H1 (cell line): ENCODE results near the gene PBOV1. TPM values are rescaled to one million over a fixed set of nuclear protein-coding genes. Genes with fewer than 3 reads are reported as not detected.
"Not testable (repeated sequence)": the region's sequence is repeated elsewhere in the genome, so short reads cannot be mapped to it uniquely, and the experiment has no call there.

Source experiments
- CTCF ChIA-PET: fragments of 300-600 bp; sonication (Branson Sonifier 250); formaldehyde crosslinking; loops from one replicate; lab custom pipeline; 2021; ENCODE audit not compliant: partially characterized antibody; lab: Charles Lee
- POLR2A ChIA-PET: fragments of 300-600 bp; sonication (Branson Sonifier 250); formaldehyde crosslinking; loops from one replicate; lab custom pipeline; 2021; ENCODE audit warnings: inconsistent platforms; ENCODE audit not compliant: partially characterized antibody; lab: Charles Lee
- DNase-seq, 2 experiments: peaks; one replicate each; pipeline versions ENCODE4 v3.0.0 to v3.0.0-alpha.2; 2010 to 2022; ENCODE audit warnings: low spot score in 2 of 2, low read depth in 1 of 2, mixed read lengths in 1 of 2
- FAIRE-seq: peaks from 2 replicates; lab custom pipeline; 2011; peaks lifted over from hg19 to GRCh38; lab: Jason Lieb, UNC
- H2AFZ ChIP-seq: 2 replicates; pipeline ENCODE4 v1.8.1; 2012; ENCODE audit warnings: low read length, inconsistent platforms
- H2AK5ac ChIP-seq: 2 replicates; pipeline ENCODE4 v1.6.1; 2013; ENCODE audit warnings: low read depth, low read length
- H2BK120ac ChIP-seq: replicated peaks from 2 replicates; pipeline ENCODE3; 2013; ENCODE audit warnings: low read depth, low read length, inconsistent platforms
- H2BK12ac ChIP-seq: 2 replicates; pipeline ENCODE4 v1.6.1; 2013; ENCODE audit warnings: low read depth, low read length
- H2BK15ac ChIP-seq: 2 replicates; pipeline ENCODE4 v1.6.1; 2013; ENCODE audit warnings: low read length
- H2BK20ac ChIP-seq: 2 replicates; pipeline ENCODE4 v1.6.1; 2013; ENCODE audit warnings: low read length
- H2BK5ac ChIP-seq: 2 replicates; pipeline ENCODE4 v1.6.1; 2013; ENCODE audit warnings: low read depth, low read length
- H3K14ac ChIP-seq: 2 replicates; pipeline ENCODE4 v1.6.1; 2013; ENCODE audit warnings: inconsistent platforms; ENCODE audit not compliant: insufficient read length
- H3K18ac ChIP-seq: 2 replicates; pipeline ENCODE4 v1.6.1; 2013; ENCODE audit warnings: low read length; ENCODE audit errors: extremely low read depth
- H3K23ac ChIP-seq: 2 replicates; pipeline ENCODE4 v1.6.1; 2013; ENCODE audit warnings: inconsistent platforms; ENCODE audit not compliant: insufficient read length
- H3K23me2 ChIP-seq: 2 replicates; pipeline ENCODE4 v1.6.1; 2013; ENCODE audit warnings: low read depth, low read length
- H3K27ac ChIP-seq: 2 replicates; pipeline ENCODE4 v1.6.1; 2011; ENCODE audit warnings: low read depth, low read length, inconsistent platforms
- H3K27me3 ChIP-seq, 4 experiments: replicated peaks in 1 of 4; 1 replicate in 1 of 4; 2 replicates in 3 of 4; pipeline versions ENCODE4 v1.6.1 to v1.8.1; 2011 to 2013; ENCODE audit warnings: low read length in 3 of 4, mild to moderate bottlenecking in 3 of 4, inconsistent platforms in 2 of 4, mixed read lengths in 2 of 4, moderate library complexity in 1 of 4; ENCODE audit not compliant: control insufficient read depth in 3 of 4, insufficient read depth in 3 of 4; ENCODE audit errors: extremely low read depth in 1 of 4
- H3K36me3 ChIP-seq, 4 experiments: 2 replicates each; pipeline versions ENCODE4 v1.6.1 to v1.8.1; 2011 to 2013; ENCODE audit warnings: mild to moderate bottlenecking in 4 of 4, low read length in 3 of 4, moderate library complexity in 2 of 4, control low read depth in 1 of 4, inconsistent platforms in 1 of 4; ENCODE audit not compliant: insufficient read depth in 4 of 4, control insufficient read depth in 2 of 4
- H3K4ac ChIP-seq: replicated peaks from 2 replicates; pipeline ENCODE3; 2013; ENCODE audit warnings: low read length, low read depth, mixed read lengths, inconsistent platforms; ENCODE audit not compliant: insufficient read length
- H3K4me1 ChIP-seq, 4 experiments: replicated peaks in 1 of 4; 1 replicate in 1 of 4; 2 replicates in 3 of 4; pipeline versions ENCODE4 v1.6.1 to v1.8.1; 2011 to 2013; ENCODE audit warnings: low read length in 3 of 4, inconsistent platforms in 2 of 4, mixed read lengths in 1 of 4; ENCODE audit not compliant: insufficient read depth in 4 of 4, control insufficient read depth in 3 of 4
- H3K4me2 ChIP-seq, 2 experiments: 2 replicates each; pipeline versions ENCODE4 v1.6.1 to v1.8.1; 2011 to 2013; ENCODE audit warnings: low read depth in 2 of 2, low read length in 2 of 2, control low read depth in 1 of 2, inconsistent platforms in 1 of 2, mild to moderate bottlenecking in 1 of 2; ENCODE audit not compliant: insufficient read depth in 1 of 2
- H3K4me3 ChIP-seq, 4 experiments: fragments of 200-600, 300-600 bp in 1 of 4; sonication (generic), shearing (Covaris generic), sonication (Bioruptor Twin) in 1 of 4; 2 replicates each; pipeline versions ENCODE4 v1.5.1 to v1.8.1; 2011 to 2016; ENCODE audit warnings: low read length in 4 of 4, low read depth in 3 of 4, control low read depth in 2 of 4, inconsistent platforms in 2 of 4, mild to moderate bottlenecking in 2 of 4, mixed read lengths in 1 of 4, moderate library complexity in 1 of 4; ENCODE audit not compliant: insufficient read depth in 2 of 4; ENCODE audit errors: extremely low read depth in 1 of 4
- H3K56ac ChIP-seq: replicated peaks from 2 replicates; pipeline ENCODE3; 2013; ENCODE audit warnings: low read depth, mild to moderate bottlenecking, mixed read lengths, low read length, inconsistent platforms; ENCODE audit not compliant: insufficient read length
- H3K79me1 ChIP-seq: 2 replicates; pipeline ENCODE4 v1.6.1; 2013; ENCODE audit warnings: low read depth, low read length, control low read depth
- H3K79me2 ChIP-seq, 2 experiments: 2 replicates each; pipeline versions ENCODE4 v1.6.1 to v1.8.1; 2012 to 2013; ENCODE audit warnings: low read length in 2 of 2, mild to moderate bottlenecking in 2 of 2, inconsistent platforms in 1 of 2; ENCODE audit not compliant: insufficient read depth in 2 of 2, control insufficient read depth in 1 of 2
- H3K9ac ChIP-seq, 4 experiments: replicated peaks in 1 of 4; 1 replicate in 1 of 4; 2 replicates in 3 of 4; pipeline versions ENCODE4 v1.6.1 to v1.8.1; 2011 to 2013; ENCODE audit warnings: low read depth in 3 of 4, low read length in 3 of 4, control low read depth in 2 of 4, mild to moderate bottlenecking in 2 of 4, moderate library complexity in 2 of 4, inconsistent platforms in 1 of 4; ENCODE audit errors: extremely low read depth in 1 of 4
- H3K9me3 ChIP-seq, 2 experiments: 2 replicates each; pipeline versions ENCODE4 v1.6.1 to v1.8.1; 2012 to 2013; ENCODE audit warnings: mild to moderate bottlenecking in 2 of 2, moderate library complexity in 2 of 2, control low read depth in 1 of 2, inconsistent platforms in 1 of 2, low read depth in 1 of 2, low read length in 1 of 2, mixed read lengths in 1 of 2; ENCODE audit not compliant: insufficient read depth in 2 of 2
- H4K20me1 ChIP-seq, 2 experiments: replicated peaks in 1 of 2; 2 replicates each; pipeline versions ENCODE3 to v1.8.1; 2011 to 2013; ENCODE audit warnings: inconsistent platforms in 2 of 2, low read length in 2 of 2, mild to moderate bottlenecking in 1 of 2; ENCODE audit not compliant: insufficient read depth in 2 of 2, control insufficient read depth in 1 of 2
- H4K5ac ChIP-seq: 2 replicates; pipeline ENCODE4 v1.6.1; 2013; ENCODE audit warnings: low read length, low read depth, mixed read lengths, inconsistent platforms; ENCODE audit not compliant: insufficient read length
- H4K8ac ChIP-seq: 2 replicates; pipeline ENCODE4 v1.8.0; 2013; ENCODE audit warnings: mild to moderate bottlenecking, moderate library complexity, low read length, inconsistent platforms; ENCODE audit not compliant: insufficient read depth; ENCODE audit errors: extremely low read depth
- H4K91ac ChIP-seq: replicated peaks from 2 replicates; pipeline ENCODE3; 2013; ENCODE audit warnings: low read length, mixed read lengths, inconsistent platforms; ENCODE audit not compliant: insufficient read length
- BCL11A ChIP-seq, 2 experiments: IDR thresholded peaks; one replicate each; pipeline ENCODE4 v1.6.1; 2011; ENCODE audit warnings: low read depth in 2 of 2, low read length in 2 of 2, mild to moderate bottlenecking in 2 of 2
- BRCA1 ChIP-seq: IDR thresholded peaks from 2 replicates; pipeline ENCODE4 v1.6.1; 2012; ENCODE audit warnings: low read depth, low read length, improper control_type of control experiment
- GTF2F1 ChIP-seq: IDR thresholded peaks from 2 replicates; pipeline ENCODE4 v1.6.1; 2012; ENCODE audit warnings: low read depth, low read length, improper control_type of control experiment, borderline replicate concordance
- NANOG ChIP-seq: IDR thresholded peaks from 2 replicates; pipeline ENCODE4 v1.6.1; 2011; ENCODE audit warnings: low read length, low read depth, mild to moderate bottlenecking, inconsistent platforms; ENCODE audit not compliant: insufficient read depth, poor library complexity, severe bottlenecking
- SP1 ChIP-seq: IDR thresholded peaks from 2 replicates; pipeline ENCODE4 v1.6.1; 2011; ENCODE audit warnings: low read depth, low read length
- SRF ChIP-seq: IDR thresholded peaks from 2 replicates; pipeline ENCODE4 v1.6.1; 2011; ENCODE audit warnings: mild to moderate bottlenecking, low read depth, low read length, moderate library complexity
- SUZ12 ChIP-seq: fragments of 200-600 bp; sonication (generic); IDR thresholded peaks from 2 replicates; pipeline ENCODE4 v1.6.1; 2012; ENCODE audit warnings: mild to moderate bottlenecking, inconsistent platforms, low read length, moderate library complexity, mixed read lengths
- TAF7 ChIP-seq: optimal IDR thresholded peaks from 2 replicates; pipeline ENCODE3; 2011; ENCODE audit warnings: low read depth, mild to moderate bottlenecking, inconsistent platforms, low read length, moderate library complexity, borderline replicate concordance
- YY1 ChIP-seq: IDR thresholded peaks from 2 replicates; pipeline ENCODE4 v1.6.1; 2011; ENCODE audit warnings: low read depth, mild to moderate bottlenecking, low read length
- ZNF274 ChIP-seq: IDR thresholded peaks from 2 replicates; pipeline ENCODE4 v1.7.0; 2012; ENCODE audit warnings: low read length, borderline replicate concordance; ENCODE audit errors: extremely low read depth
- WGBS, 2 experiments: shearing (Covaris generic) in 1 of 2; methylation state at CpG; one replicate each; pipeline versions ENCODE4 v1.1.6 to v1.1.7; 2013 to 2015; ENCODE audit warnings: low lambda C conversion rate in 2 of 2, mixed read lengths in 2 of 2, inconsistent platforms in 1 of 2, low coverage in 1 of 2, missing lambda C conversion rate in 1 of 2; ENCODE audit not compliant: insufficient replicate concordance in 2 of 2, insufficient coverage in 1 of 2, insufficient read length in 1 of 2; ENCODE audit errors: extremely low coverage in 1 of 2, missing lambda C conversion rate in 1 of 2; 5-methylcytosine and 5-hydroxymethylcytosine counted together
- polyA plus RNA-seq, 7 experiments: library from polyadenylated mRNA; depleted of rRNA in 3 of 7; stranded (reverse) in 5 of 7; unstranded in 2 of 7; fragments of >200 nt in 5 of 7; fragments of 200-250 nt in 2 of 7; gene quantifications; 1 replicate in 5 of 7; 2 replicates in 1 of 7; 4 replicates in 1 of 7; pipeline versions ENCODE4 v1.2.1 to v1.2.3, GENCODE V29; 2011 to 2013; ENCODE audit warnings: missing spikeins in 2 of 7, mixed read lengths in 2 of 7
- total RNA-seq: library from RNA; stranded (reverse); fragmentation: NEBNext Ultra II Directional; extraction: Animal tissue kit (Norgen Biotek cat#: 25700); gene quantifications from 2 replicates; pipeline ENCODE4 v1.2.1, GENCODE V29; 2021

Gene PBOV1
- total and polyA plus RNA-seq, 2 of the 8 experiments (the other 6 are each of a cell fraction or from before 2014, with no cell fraction given) = not detected

DNA sequence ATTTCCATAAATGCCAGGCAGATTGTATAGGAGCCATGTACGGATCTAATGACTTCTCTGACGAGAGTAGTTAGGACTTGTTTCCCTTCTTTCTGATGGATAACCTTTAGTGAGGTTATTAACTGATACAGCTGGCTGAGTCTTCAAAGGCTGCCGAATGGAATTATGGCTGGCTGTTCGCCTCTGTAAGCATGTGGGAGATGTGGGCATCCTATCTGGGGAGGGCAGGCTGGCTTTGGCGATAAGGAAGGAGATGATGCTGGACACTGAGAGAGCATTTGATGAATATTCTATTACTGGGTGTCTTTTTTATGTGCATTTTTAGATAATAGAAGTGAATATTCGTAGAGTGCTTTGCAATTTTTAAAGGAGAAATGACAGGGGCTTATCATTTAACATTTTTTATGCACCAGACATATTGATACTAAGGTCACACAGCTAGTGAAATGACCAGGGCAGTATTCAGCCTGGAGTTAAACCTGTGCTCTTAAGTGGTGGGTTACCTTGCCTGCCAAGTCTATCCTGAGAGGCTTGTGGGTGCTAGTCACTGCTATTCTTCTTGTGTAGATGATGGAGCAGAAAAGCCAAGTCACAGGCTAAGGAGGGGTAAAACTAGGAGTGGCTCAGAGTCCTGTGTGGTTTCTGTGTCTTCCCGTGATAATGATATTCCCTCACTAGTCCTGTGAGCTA lies 3.1 kb downstream of the PBOV1 start (continued):
- TF ChIP-seq BRCA1 = no peak
- no peak for TF ChIP-seq ZNF274
- no peak for TF ChIP-seq TAF7
- no peak for TF ChIP-seq BCL11A (IDR thresholded peaks at IDR 0.05; ENCODE audit: low read depth in 2 of 2, low read length in 2 of 2)
- TF ChIP-seq GTF2F1 = no peak
- no peak for TF ChIP-seq SUZ12
- TF ChIP-seq SP1 = no peak
- no peak for TF ChIP-seq YY1
- TF ChIP-seq SRF = no peak
- no peak for TF ChIP-seq NANOG

DNA sequence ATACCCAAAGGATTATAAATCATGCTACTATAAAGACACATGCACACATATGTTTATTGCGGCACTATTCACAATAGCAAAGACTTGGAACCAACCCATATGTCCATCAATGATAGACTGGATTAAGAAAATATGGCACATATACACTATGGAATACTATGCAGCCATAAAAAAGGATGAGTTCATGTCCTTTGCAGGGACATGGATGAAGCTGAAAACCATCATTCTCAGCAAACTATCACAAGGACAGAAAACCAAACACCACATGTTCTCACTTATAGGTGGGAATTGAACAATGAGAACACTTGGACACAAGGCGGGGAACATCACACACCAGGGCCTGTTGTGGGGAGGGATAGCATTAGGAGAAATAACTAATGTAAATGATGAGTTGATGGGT lies 5.8 kb downstream of the PBOV1 start:
- H2BK20ac ChIP-seq, H3K79me2 ChIP-seq, H3K9me3 ChIP-seq, H3K27me3 ChIP-seq, H2BK15ac ChIP-seq, H3K4me3 ChIP-seq, H2AK5ac ChIP-seq, H3K9ac ChIP-seq, H4K5ac ChIP-seq, H4K91ac ChIP-seq, H3K4me2 ChIP-seq, H3K23me2 ChIP-seq, H3K18ac ChIP-seq, FAIRE-seq, H3K14ac ChIP-seq, H2BK120ac ChIP-seq, DNase-seq, H2AFZ ChIP-seq, H3K36me3 ChIP-seq, H3K23ac ChIP-seq, H3K27ac ChIP-seq, H3K79me1 ChIP-seq, H3K4ac ChIP-seq, H4K20me1 ChIP-seq, POLR2A ChIA-PET, H4K8ac ChIP-seq, H3K4me1 ChIP-seq, H2BK12ac ChIP-seq, H3K56ac ChIP-seq, H2BK5ac ChIP-seq: not testable (repeated sequence)
- CTCF ChIA-PET = interaction anchor here (1.6 to 4.9 kb wide), 9 partner anchors 10 to 95 kb away, joined by 3 to 111 read pairs (median 7); no protein-coding TSS in a partner anchor
- 95% methylated on average over 2 of the region's 2 CpGs; no CpG with 5 or more reads in 1 of the 2 experiments for WGBS, 2 experiments
